Fibroblast of lung (primary cell): Measurements from ENCODE around the gene BBIP1. TPM values are rescaled to one million over a fixed set of nuclear protein-coding genes. Genes with fewer than 3 reads are reported as not detected.
"Not testable (repeated sequence)": the region's sequence is repeated elsewhere in the genome, so short reads cannot be mapped to it uniquely, and the experiment has no call there.

Experiments
- DNase-seq, 2 donors: peaks; one replicate each; pipeline versions ENCODE4 v3.0.0 to v3.0.0-alpha.2; 2010; ENCODE audit warnings: low read depth in 2 of 2
- H2AFZ ChIP-seq: 2 replicates; pipeline ENCODE4 v1.5.1; 2012; ENCODE audit warnings: low read length, control low read depth, inconsistent platforms
- H3K27ac ChIP-seq: 2 replicates; pipeline ENCODE4 v1.5.1; 2011; ENCODE audit warnings: low read length, control low read depth; ENCODE audit not compliant: insufficient read depth
- H3K27me3 ChIP-seq: 2 replicates; pipeline ENCODE4 v1.5.1; 2011; ENCODE audit warnings: mild to moderate bottlenecking, low read length; ENCODE audit not compliant: control insufficient read depth, insufficient read depth
- H3K36me3 ChIP-seq: 2 replicates; pipeline ENCODE4 v1.5.1; 2011; ENCODE audit warnings: low read length; ENCODE audit not compliant: control insufficient read depth, insufficient read depth
- H3K4me1 ChIP-seq: 2 replicates; pipeline ENCODE4 v1.5.1; 2011; ENCODE audit warnings: low read length; ENCODE audit not compliant: control insufficient read depth, insufficient read depth; ENCODE audit errors: extremely low read depth
- H3K4me2 ChIP-seq: 2 replicates; pipeline ENCODE4 v1.5.1; 2011; ENCODE audit warnings: low read length, control low read depth; ENCODE audit not compliant: insufficient read depth; ENCODE audit errors: extremely low read depth
- H3K4me3 ChIP-seq, 4 experiments: fragments of 200-600 bp in 1 of 4; sonication (generic) in 1 of 4; replicated peaks in 1 of 4; 2 replicates each; pipeline ENCODE4 v1.5.1; 2011 to 2016; ENCODE audit warnings: low read length in 4 of 4, low read depth in 3 of 4, mild to moderate bottlenecking in 3 of 4, control low read depth in 2 of 4, inconsistent platforms in 1 of 4, mixed read lengths in 1 of 4; ENCODE audit not compliant: insufficient read depth in 1 of 4; ENCODE audit errors: control extremely low read depth in 1 of 4
- H3K79me2 ChIP-seq: 2 replicates; pipeline ENCODE4 v1.5.1; 2012; ENCODE audit warnings: mild to moderate bottlenecking, low read length, inconsistent platforms; ENCODE audit not compliant: control insufficient read depth, insufficient read depth
- H3K9ac ChIP-seq: 2 replicates; pipeline ENCODE4 v1.5.1; 2011; ENCODE audit warnings: mild to moderate bottlenecking, low read length, control low read depth; ENCODE audit not compliant: insufficient read depth
- H3K9me3 ChIP-seq: 2 replicates; pipeline ENCODE4 v1.5.1; 2012; ENCODE audit warnings: low read depth, low read length; ENCODE audit not compliant: control insufficient read depth, insufficient read depth
- H4K20me1 ChIP-seq: 2 replicates; pipeline ENCODE4 v1.5.1; 2011; ENCODE audit warnings: low read length; ENCODE audit not compliant: control insufficient read depth, insufficient read depth; ENCODE audit errors: extremely low read depth
- CTCF ChIP-seq, 2 donors: IDR thresholded peaks in 1 of 2; conservative IDR thresholded peaks in 1 of 2; 1 replicate in 1 of 2; 2 replicates in 1 of 2; pipeline ENCODE4 v1.5.1; 2011 to 2012; ENCODE audit warnings: low read length in 2 of 2, control low read depth in 1 of 2, inconsistent platforms in 1 of 2, low read depth in 1 of 2, mild to moderate bottlenecking in 1 of 2
- EZH2 ChIP-seq: IDR thresholded peaks from 2 replicates; pipeline ENCODE4 v1.5.1; 2012; ENCODE audit warnings: low read length, control low read depth, mild to moderate bottlenecking; ENCODE audit errors: missing control alignments
- polyA plus RNA-seq, 2 donors: library from polyadenylated mRNA; depleted of rRNA in 1 of 2; stranded (reverse) in 1 of 2; unstranded in 1 of 2; fragments of >200 nt; gene quantifications; 2 replicates each; pipeline ENCODE4 v1.2.1, GENCODE V29; 2011 to 2012; ENCODE audit warnings: missing spikeins in 1 of 2
- total RNA-seq: library from RNA; depleted of rRNA; stranded (reverse); fragments of >200 nt; gene quantifications from 2 replicates; pipeline ENCODE4 v1.2.1, GENCODE V29; 2014

BBIP1 gene
- total and polyA plus RNA-seq, 2 donors (not counting 1 experiment from before 2014, with no cell fraction given), result 30.1 to 31.7 TPM

DNA sequence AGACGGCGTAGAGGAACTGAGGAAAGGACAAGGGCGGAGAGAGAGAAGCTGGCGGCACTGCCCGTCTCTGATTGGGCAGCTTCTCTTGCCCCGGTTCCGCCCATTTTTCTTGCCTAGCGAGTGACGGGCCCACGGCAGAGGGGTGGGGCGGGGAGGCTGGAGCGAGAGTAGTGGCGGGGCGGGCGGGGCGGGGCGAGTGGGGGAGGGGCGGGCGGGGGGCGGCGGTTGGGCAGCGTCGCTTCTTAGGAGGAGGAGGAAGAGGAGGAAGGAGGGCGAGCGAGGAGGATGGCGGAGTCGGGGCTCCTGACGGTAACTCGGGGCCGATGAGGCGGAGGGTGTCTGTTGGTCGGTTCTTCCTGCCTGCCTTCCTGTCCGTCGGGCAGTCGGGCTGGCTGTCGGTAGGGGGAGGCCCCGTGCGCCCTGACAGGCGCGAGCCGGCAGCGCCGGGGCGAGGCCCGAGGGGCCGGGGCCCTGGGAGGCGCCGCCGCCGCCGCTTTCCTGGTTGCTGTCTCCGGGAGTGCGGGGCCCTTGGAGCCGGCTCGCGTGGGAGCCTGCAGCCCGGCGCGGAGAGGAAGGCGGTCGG, 460 bp upstream of the BBIP1 start, which contains the start of gene SHOC2:
TSS of gene SHOC2 (plus strand) at position 256 of the 583 bp plus-strand sequence. CDS start 44,755 bp downstream, outside the sequence.
- no peaks in the 10 kb centered on the region for H4K20me1 ChIP-seq
- TF ChIP-seq CTCF (conservative IDR thresholded peaks at IDR 0.05 in 1 of 2, IDR thresholded peaks at IDR 0.05 in 1 of 2; ENCODE audit: low read depth in 1 of 2, low read length in 2 of 2) (peak; percentile 27 to 28), EZH2 (no peak)
- H3K27ac ChIP-seq, result peak within 1 kb of the TSS; percentile 98
- peaks cover 44% of the 10 kb centered on the region for H3K79me2 ChIP-seq
- DNase-seq, result no peak
- H3K4me2 ChIP-seq, result peak within 1 kb of the TSS; percentile 70
- peak within 1 kb of the TSS; percentile 73 to 93 (median 84) for H3K4me3 ChIP-seq
- H3K9me3 ChIP-seq, result no peaks in the 10 kb centered on the region
- peak within 1 kb of the TSS; percentile 86 for H3K9ac ChIP-seq
- H3K27me3 ChIP-seq, result no peaks in the 10 kb centered on the region
- H3K36me3 ChIP-seq, result no peaks in the 10 kb centered on the region
- H3K4me1 ChIP-seq, result peaks cover 2% of the 10 kb centered on the region
- H2AFZ ChIP-seq, result peak within 1 kb of the TSS; percentile 56

GRCh38 chr10:110918269-110918642, 724 bp downstream of the BBIP1 start:
- peak; percentile 96 for DNase-seq
- H3K9ac ChIP-seq, result peak overlapping the region; percentile 86
- H3K9me3 ChIP-seq, result no peaks in the 10 kb centered on the region
- H4K20me1 ChIP-seq, result no peaks in the 10 kb centered on the region
- H3K27ac ChIP-seq, result peak overlapping the region; percentile 98
- H3K27me3 ChIP-seq, result no peaks in the 10 kb centered on the region
- peaks cover 32% of the 10 kb centered on the region for H3K79me2 ChIP-seq
- no peaks in the 10 kb centered on the region for H3K36me3 ChIP-seq
- peak overlapping the region; percentile 50 for H2AFZ ChIP-seq
- TF ChIP-seq EZH2 (no peak), CTCF (conservative IDR thresholded peaks at IDR 0.05 in 1 of 2, IDR thresholded peaks at IDR 0.05 in 1 of 2; ENCODE audit: low read depth in 1 of 2, low read length in 2 of 2) (no peak)
- H3K4me1 ChIP-seq, result peaks cover 2% of the 10 kb centered on the region
- H3K4me2 ChIP-seq, result peak overlapping the region; percentile 96
- H3K4me3 ChIP-seq, result peak overlapping the region; percentile 49 to 89 (median 72)

DNA sequence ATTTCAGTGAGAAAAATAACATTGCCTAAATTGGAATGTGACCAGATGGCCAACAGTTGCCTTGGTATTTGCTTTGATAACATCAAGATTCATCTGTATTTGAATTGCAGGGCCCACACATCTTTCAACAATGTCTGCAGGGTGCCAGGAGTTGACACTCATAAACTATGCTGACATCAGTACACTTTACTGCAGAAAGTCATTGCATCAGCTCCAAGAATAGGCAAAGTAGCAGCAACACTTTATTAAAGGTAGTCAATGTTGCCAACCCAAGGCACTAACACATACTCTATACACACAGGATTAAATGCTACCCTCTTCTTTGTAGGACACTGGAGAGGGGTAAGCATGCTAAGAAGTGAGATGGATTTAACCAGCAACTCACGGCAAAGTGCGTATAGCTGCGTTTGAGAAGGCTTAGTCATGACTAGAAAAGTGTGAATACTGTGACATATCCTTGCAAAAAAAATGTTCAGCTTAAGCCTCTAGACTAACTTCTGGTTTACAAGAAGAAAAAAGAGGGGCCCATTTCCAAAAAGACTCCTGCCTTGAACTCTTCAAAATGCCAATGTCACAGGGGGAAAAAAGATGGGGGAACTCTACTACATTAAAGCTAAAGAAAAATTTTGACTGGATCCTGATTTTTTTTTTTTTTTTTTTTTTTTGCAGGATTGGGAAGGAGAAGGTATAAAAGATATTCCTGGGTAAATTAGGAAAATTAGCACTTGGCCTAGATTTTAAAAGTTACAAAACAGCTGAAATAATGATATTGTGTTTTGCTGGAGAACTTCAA, 2.2 kb downstream of the BBIP1 start:
- Histone ChIP-seq H3K36me3 (no peaks in the 10 kb centered on the region), H4K20me1 (no peaks in the 10 kb centered on the region), H3K27me3 (no peaks in the 10 kb centered on the region), H3K9me3 (no peaks in the 10 kb centered on the region), H2AFZ (no peak overlapping the region), H3K4me1 (peaks cover 2% of the 10 kb centered on the region), H3K9ac (no peak overlapping the region), H3K27ac (no peak overlapping the region), H3K4me3 (no peak overlapping the region), H3K79me2 (peaks cover 19% of the 10 kb centered on the region), H3K4me2 (no peak overlapping the region)
- peak; percentile 69 to 92 for DNase-seq
- TF ChIP-seq CTCF (conservative IDR thresholded peaks at IDR 0.05 in 1 of 2, IDR thresholded peaks at IDR 0.05 in 1 of 2; ENCODE audit: low read depth in 1 of 2, low read length in 2 of 2) (no peak), EZH2 (no peak)

DNA sequence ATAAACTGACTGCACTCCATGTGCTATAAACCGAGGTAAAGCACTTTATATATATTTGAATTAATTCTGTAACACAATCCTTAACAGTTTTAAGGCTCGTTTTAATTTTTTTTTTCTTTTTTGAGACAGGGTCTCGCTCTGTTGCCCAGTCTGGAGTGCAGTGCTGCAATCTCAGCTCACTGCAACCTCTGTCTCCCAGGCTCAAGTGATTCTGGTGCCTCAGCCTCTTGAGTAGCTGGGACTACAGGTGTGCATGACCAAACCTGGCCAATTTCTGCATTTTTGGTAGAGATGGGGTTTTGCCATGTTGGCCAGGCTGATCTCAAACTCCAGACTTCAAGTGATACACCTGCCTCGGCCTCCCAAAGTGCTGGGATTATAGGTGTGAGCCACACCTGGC, 3.4 kb downstream of the BBIP1 start:
- not testable (repeated sequence) for H3K36me3 ChIP-seq, H3K4me1 ChIP-seq, H3K9me3 ChIP-seq, H3K27ac ChIP-seq, H3K4me2 ChIP-seq, H3K9ac ChIP-seq, H2AFZ ChIP-seq, H3K79me2 ChIP-seq, DNase-seq, H3K4me3 ChIP-seq, H3K27me3 ChIP-seq, H4K20me1 ChIP-seq
